MG63 (cell line): ENCODE data around the gene CLDND1. TPM values are rescaled to one million over a fixed set of nuclear protein-coding genes. Genes with fewer than 3 reads are reported as not detected.
"Not testable (repeated sequence)": the region's sequence is repeated elsewhere in the genome, so short reads cannot be mapped to it uniquely, and the experiment has no call there.

Experiments
- DNase-seq: peaks from one replicate; pipeline ENCODE4 v3.0.0-alpha.2; 2020
- H3K27me3 ChIP-seq: fragments of 250-450 bp; sonication (Bioruptor Pico); 2 replicates; pipeline ENCODE4 v1.5.1; 2020; ENCODE audit warnings: mild to moderate bottlenecking, moderate library complexity
- H3K36me3 ChIP-seq: fragments of 250-450 bp; sonication (Bioruptor Pico); 2 replicates; pipeline ENCODE4 v1.5.1; 2020; ENCODE audit warnings: mild to moderate bottlenecking, moderate library complexity
- H3K4me3 ChIP-seq: fragments of 250-450 bp; sonication (Bioruptor Pico); 2 replicates; pipeline ENCODE4 v1.5.1; 2020; ENCODE audit warnings: mild to moderate bottlenecking, moderate library complexity
- H3K9me3 ChIP-seq: fragments of 250-450 bp; sonication (Bioruptor Pico); 2 replicates; pipeline ENCODE4 v1.5.1; 2020; ENCODE audit warnings: mild to moderate bottlenecking, moderate library complexity
- total RNA-seq: library from RNA; depleted of rRNA; stranded (reverse); fragments of >200 nt; shearing (Covaris generic); gene quantifications from 2 replicates; pipeline ENCODE4 v1.2.3, GENCODE V29; 2014; ENCODE audit warnings: low replicate concordance; rRNA removed

CLDND1 gene
- 53.0 and 105 TPM in 2 replicates for total RNA-seq

GRCh38 chr3:98522544-98523281 is at the start of gene CLDND1:
Gene CLDND1 (minus strand): TSS chr3:98522902. CDS start chr3:98521424, 1,478 bp downstream.
- Histone ChIP-seq H3K27me3 (no peaks in the 10 kb centered on the region), H3K4me3 (peak within 1 kb of the TSS; percentile 79), H3K36me3 (peaks cover 40% of the 10 kb centered on the region)

DNA sequence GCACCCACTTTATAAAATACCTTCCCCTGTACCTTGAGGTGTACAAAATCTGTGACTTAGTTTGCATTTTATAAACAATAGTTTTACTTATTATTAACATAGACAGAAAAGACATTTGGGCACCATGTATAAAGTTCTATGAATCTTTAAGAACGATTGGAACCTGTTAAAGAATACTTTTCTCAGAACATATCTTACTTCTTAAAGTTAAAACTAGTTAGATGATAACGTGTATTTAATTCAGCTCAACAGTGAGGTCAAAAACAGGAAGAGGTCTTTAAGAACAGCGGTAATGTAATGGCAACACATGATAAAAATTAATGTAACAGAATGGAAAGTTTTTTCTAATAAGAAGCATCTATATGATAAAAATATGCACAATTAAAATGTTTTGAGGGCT is 45.7 kb upstream of the CLDND1 start:
- no peak for DNase-seq
- no peak overlapping the region for H3K4me3 ChIP-seq
- H3K27me3 ChIP-seq, result no peaks in the 10 kb centered on the region
- no peaks in the 10 kb centered on the region for H3K36me3 ChIP-seq
- H3K9me3 ChIP-seq, result no peaks in the 10 kb centered on the region

More at GRCh38 chr3:98522544-98523281, at the start of gene CLDND1:
- H3K9me3 ChIP-seq, result no peaks in the 10 kb centered on the region
- DNase-seq, result peak; percentile 99

GRCh38 chr3:98567666-98568270 is 45.1 kb upstream of the CLDND1 start:
- H3K4me3 ChIP-seq, result no peak overlapping the region
- no peaks in the 10 kb centered on the region for H3K9me3 ChIP-seq
- H3K36me3 ChIP-seq, result no peaks in the 10 kb centered on the region
- DNase-seq, result no peak
- H3K27me3 ChIP-seq, result no peaks in the 10 kb centered on the region

DNA sequence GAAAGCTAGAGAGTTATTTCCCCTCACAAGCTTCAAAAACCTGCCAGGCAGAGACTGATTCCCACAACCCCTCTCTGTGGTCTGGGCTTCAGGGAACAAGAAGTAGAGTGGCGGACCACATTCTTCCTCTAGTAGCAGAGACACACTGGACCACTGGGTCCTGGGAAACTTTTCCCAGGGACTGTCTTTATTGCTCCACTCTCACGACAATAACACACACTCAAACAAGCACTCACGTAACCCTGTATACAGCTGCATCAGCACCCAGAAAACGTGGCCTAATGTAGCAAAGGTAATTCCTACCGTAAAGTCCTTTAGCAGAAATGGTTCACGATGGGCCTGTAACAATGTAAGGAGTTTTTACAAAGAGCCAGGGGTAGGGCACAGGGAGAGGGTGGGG is 43.1 kb upstream of the CLDND1 start:
- Histone ChIP-seq H3K27me3 (no peaks in the 10 kb centered on the region), H3K4me3 (no peak overlapping the region), H3K36me3 (no peaks in the 10 kb centered on the region), H3K9me3 (no peaks in the 10 kb centered on the region)
- DNase-seq, result no peak

GRCh38 chr3:98565237-98565643 is 42.5 kb upstream of the CLDND1 start:
- Histone ChIP-seq H3K4me3 (no peak overlapping the region), H3K9me3 (no peaks in the 10 kb centered on the region), H3K27me3 (no peaks in the 10 kb centered on the region), H3K36me3 (no peaks in the 10 kb centered on the region)
- DNase-seq, result no peak

DNA sequence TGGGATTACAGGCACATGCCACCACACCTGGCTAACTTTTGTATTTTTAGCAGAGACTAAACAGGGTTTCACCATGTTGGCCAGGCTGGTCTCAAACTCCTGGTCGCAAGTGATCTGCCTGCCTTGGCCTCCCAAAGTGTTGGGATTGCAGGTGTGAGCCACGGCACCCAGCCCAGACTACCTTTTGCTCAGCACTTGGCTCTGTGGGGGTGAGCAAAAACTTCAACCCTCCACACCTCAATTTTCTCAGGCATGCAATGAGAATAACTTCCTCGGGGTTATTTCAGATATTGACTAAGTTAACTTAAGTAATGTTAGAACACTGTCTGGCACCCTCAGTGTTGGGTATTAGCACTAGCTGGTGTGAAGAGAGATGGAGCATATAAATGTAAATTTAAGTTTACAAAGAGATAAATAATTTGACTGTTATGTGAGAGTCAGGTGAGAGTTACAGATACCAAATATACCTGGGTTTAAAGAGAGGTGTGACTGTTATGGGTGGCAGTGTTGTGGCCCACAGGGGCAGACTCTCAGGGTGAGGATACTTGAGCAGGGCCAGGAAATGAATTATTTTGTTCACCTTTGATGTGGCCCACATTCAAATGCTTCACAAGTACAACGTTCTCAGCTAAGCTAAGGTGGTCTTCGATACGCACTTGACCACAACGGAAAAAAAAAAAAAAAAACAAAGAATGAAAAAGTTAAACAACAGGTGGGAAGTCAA is 41.7 kb upstream of the CLDND1 start:
- no peak for DNase-seq
- Histone ChIP-seq H3K27me3 (no peaks in the 10 kb centered on the region), H3K9me3 (no peaks in the 10 kb centered on the region)

DNA sequence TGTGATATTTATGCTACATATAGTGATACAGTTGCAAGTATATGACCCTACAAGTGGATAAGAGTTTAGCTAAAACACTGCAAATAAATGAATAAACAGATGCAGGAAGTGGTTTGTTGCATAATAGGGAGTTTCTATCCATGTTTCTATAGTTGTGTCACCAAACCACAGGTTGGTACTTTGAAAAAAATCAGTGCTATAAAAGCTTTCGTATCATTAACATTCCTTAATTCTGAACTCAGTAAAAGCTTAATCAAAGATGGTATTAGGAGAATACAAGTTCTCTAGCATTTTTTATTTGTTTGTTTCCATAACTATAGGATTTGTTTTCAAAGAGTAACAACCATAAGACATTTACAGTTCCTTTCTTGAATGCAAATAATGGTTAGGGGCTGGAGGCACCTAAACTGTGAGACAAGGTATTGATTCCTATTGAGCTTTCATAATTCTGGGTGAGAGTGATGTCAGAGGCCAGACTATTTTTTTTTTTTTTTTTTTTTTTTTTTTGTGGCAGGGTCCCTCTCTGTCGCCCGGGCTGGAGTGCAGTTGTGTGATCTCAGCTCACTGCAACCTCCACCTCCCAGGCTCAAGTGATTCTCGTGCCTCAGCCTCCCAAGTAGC is 41.1 kb upstream of the CLDND1 start:
- DNase-seq, result no peak
- Histone ChIP-seq H3K36me3 (no peaks in the 10 kb centered on the region), H3K9me3 (no peaks in the 10 kb centered on the region), H3K27me3 (no peaks in the 10 kb centered on the region), H3K4me3 (no peak overlapping the region)

More for the DNA sequence above, 41.7 kb upstream of the CLDND1 start:
- Histone ChIP-seq H3K36me3 (no peaks in the 10 kb centered on the region), H3K4me3 (no peak overlapping the region)

DNA sequence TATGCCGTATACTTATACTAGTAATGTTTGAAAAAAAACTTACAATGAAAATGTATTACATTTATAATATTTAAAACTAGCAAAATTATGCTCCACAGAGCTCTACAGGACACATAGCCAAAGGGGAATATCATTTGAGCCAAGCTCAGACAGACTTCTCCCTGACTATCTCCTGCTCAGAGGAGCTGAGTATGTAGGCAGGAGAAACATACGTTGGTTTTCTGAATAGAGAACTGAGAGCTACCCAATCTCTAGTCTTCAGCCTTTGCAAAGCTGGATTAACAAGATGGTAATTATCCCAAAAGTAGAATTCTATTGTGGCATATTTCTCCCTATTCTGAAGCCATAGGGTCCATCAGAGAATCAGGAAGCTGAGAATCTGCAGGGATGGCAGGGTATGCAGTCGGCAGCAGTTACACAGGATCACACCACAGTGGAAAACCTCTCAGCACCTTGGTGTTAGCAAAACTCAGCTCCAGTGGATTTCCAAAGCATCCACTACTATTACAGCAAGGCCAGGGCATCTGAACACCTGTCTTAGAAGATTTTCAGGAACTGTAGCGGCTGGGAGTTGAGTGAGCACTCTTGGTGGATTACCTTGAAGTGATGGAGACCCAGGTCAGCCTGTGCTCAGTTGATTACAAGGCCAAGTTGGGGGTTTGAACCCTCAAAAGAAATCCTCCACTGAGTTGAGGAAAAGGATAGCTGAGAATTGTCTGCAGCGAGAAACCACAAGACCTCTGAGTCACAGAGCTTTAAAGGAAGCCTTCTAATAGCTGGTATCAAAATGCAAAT is 39.2 kb upstream of the CLDND1 start:
- H3K9me3 ChIP-seq, result no peaks in the 10 kb centered on the region
- H3K4me3 ChIP-seq, result no peak overlapping the region
- no peak for DNase-seq
- no peaks in the 10 kb centered on the region for H3K27me3 ChIP-seq
- H3K36me3 ChIP-seq, result no peaks in the 10 kb centered on the region

GRCh38 chr3:98560911-98561310 is 38.2 kb upstream of the CLDND1 start:
- Histone ChIP-seq H3K4me3 (no peak overlapping the region), H3K27me3 (no peaks in the 10 kb centered on the region), H3K9me3 (no peaks in the 10 kb centered on the region), H3K36me3 (no peaks in the 10 kb centered on the region)
- no peak for DNase-seq

- H3K36me3 ChIP-seq, H3K9me3 ChIP-seq, H3K4me3 ChIP-seq, DNase-seq, H3K27me3 ChIP-seq: not testable (repeated sequence)
Measured at GRCh38 chr3:98559769-98560168, 37.1 kb upstream of the CLDND1 start.

DNA sequence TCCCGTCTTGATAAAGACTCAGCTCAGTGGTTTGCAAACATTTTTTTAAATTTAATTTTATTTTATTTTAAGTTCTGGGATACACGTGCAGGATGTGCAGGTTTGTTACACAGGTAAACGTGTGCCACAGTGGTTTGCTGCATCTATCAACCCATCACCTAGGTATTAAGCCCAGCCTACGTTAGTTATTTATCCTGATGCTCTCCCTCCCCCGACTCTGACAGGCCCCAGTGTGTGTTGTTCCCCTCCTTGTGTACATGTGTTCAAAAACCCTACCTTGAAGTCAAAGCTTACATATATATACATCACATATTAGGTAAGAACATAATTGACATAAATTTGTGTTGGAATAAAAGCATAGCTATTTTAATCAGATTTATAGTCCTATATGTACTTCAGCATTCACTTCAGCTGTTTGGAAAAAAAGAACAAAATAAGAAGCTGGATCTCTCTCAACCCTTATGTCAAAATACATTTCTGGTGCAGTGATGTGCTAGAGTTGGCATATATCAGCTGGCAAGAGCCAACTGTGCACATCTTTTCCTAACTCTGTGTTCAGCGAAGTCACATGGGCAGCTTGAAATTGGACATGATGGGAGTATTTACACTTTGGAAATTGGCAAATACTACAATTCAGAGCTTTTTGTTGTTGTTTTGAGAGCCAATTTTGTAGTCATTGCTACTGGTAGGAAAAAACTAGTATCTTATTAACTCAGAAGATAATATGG is 35.6 kb upstream of the CLDND1 start:
- Histone ChIP-seq H3K9me3 (no peaks in the 10 kb centered on the region), H3K4me3 (no peak overlapping the region), H3K36me3 (no peaks in the 10 kb centered on the region), H3K27me3 (no peaks in the 10 kb centered on the region)
- DNase-seq, result no peak

- no peaks in the 10 kb centered on the region for H3K9me3 ChIP-seq
- no peaks in the 10 kb centered on the region for H3K36me3 ChIP-seq
- no peak for DNase-seq
- no peaks in the 10 kb centered on the region for H3K27me3 ChIP-seq
- H3K4me3 ChIP-seq, result no peak overlapping the region
Measured at GRCh38 chr3:98557324-98558010, 34.8 kb upstream of the CLDND1 start.

- Histone ChIP-seq H3K36me3 (no peaks in the 10 kb centered on the region), H3K9me3 (no peaks in the 10 kb centered on the region), H3K27me3 (no peaks in the 10 kb centered on the region), H3K4me3 (no peak overlapping the region)
- peak; percentile 32 for DNase-seq
Measured at GRCh38 chr3:98556164-98557130, 33.7 kb upstream of the CLDND1 start.

DNA sequence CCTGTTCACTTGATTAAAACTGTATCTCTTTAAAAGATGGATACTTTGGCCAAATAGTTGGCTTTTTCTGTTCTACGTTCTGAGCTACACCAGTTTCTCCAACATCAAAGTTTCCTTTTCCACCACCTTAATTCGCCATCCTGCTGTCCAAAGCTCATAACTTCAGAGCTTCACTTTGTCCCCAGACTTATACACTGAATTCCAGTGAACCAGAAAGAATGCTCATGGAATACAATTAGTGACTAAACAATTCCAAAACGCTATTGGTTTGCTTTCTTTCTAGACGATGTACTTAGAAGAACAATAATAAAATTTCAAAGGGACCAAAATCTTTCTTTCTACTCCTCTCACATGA is 32.3 kb upstream of the CLDND1 start:
- DNase-seq, result no peak

More for the DNA sequence above, 32.3 kb upstream of the CLDND1 start:
- Histone ChIP-seq H3K9me3 (no peaks in the 10 kb centered on the region), H3K4me3 (no peak overlapping the region), H3K36me3 (no peaks in the 10 kb centered on the region), H3K27me3 (no peaks in the 10 kb centered on the region)
